ENCODE measurements around the gene FCRL6. TPM values are rescaled to one million over a fixed set of nuclear protein-coding genes. Genes with fewer than 3 reads are reported as not detected.

Gene FCRL6
- under 1 TPM in 1 of 4 donors, not detected in 3; 0.45 TPM for total RNA-seq

GRCh38 chr1:159802111-159802510, at the start of gene FCRL6:
FCRL6 (plus strand) TSS chr1:159802360; CDS start chr1:159802425, 65 bp downstream.
- Histone ChIP-seq H3K9me3 (no peaks in the 10 kb centered on the region), H3K36me3 (no peaks in the 10 kb centered on the region), H3K27me3 (peaks cover 0 to 16% (median 0%) of the 10 kb centered on the region in 4 donors), H3K4me3 (no peak within 1 kb of the TSS), H3K27ac (replicated peaks in 1 of 4) (no peak within 1 kb of the TSS), H3K4me1 (no peaks in the 10 kb centered on the region)
- intact Hi-C loops (cut with DNase I): no loop called here
- TF ChIP-seq EP300 (IDR thresholded peaks at IDR 0.05) (no peak), CTCF (IDR thresholded peaks at IDR 0.05) (no peak), POLR2A (IDR thresholded peaks at IDR 0.05; ENCODE audit: low read depth) (no peak), POLR2AphosphoS5 (IDR thresholded peaks at IDR 0.05) (no peak)
- WGBS: 79% methylated on average over 8 of the region's 8 CpGs
- DNase-seq (ENCODE audit: extremely low spot score): no peak

GRCh38 chr1:159753386-159753785, 48.8 kb upstream of the FCRL6 start:
- WGBS: 67% methylated on average over 4 of the region's 4 CpGs
- no peak for DNase-seq (ENCODE audit: extremely low spot score)
- intact Hi-C loops (cut with DNase I): no loop called here
- H3K4me3 ChIP-seq: no peak overlapping the region
- peak overlapping the region in 3 of 4 donors; percentile 2 to 46 (median 42) for H3K27ac ChIP-seq (replicated peaks in 1 of 4)
- H3K27me3 ChIP-seq: no peaks in the 10 kb centered on the region
- no peaks in the 10 kb centered on the region for H3K36me3 ChIP-seq
- no peak for TF ChIP-seq CTCF (IDR thresholded peaks at IDR 0.05)
- TF ChIP-seq POLR2A (IDR thresholded peaks at IDR 0.05; ENCODE audit: low read depth): no peak
- TF ChIP-seq POLR2AphosphoS5 (IDR thresholded peaks at IDR 0.05): no peak
- TF ChIP-seq EP300 (IDR thresholded peaks at IDR 0.05): no peak
- peaks cover 0 to 4% (median 1%) of the 10 kb centered on the region in 4 donors for H3K4me1 ChIP-seq
- no peaks in the 10 kb centered on the region for H3K9me3 ChIP-seq

- 82% methylated on average over 3 of the region's 3 CpGs for whole genome bisulfite sequencing
- H3K36me3 ChIP-seq: no peaks in the 10 kb centered on the region
- intact Hi-C loops (cut with DNase I): no loop called here
- no peak overlapping the region for H3K27ac ChIP-seq (replicated peaks in 1 of 4)
- DNase-seq (ENCODE audit: extremely low spot score): no peak
- H3K9me3 ChIP-seq: no peaks in the 10 kb centered on the region
- H3K4me1 ChIP-seq: peaks cover 0 to 4% (median 1%) of the 10 kb centered on the region in 4 donors
- H3K27me3 ChIP-seq: no peaks in the 10 kb centered on the region
- TF ChIP-seq EP300 (IDR thresholded peaks at IDR 0.05): no peak
- no peak for TF ChIP-seq POLR2A (IDR thresholded peaks at IDR 0.05; ENCODE audit: low read depth)
- no peak for TF ChIP-seq POLR2AphosphoS5 (IDR thresholded peaks at IDR 0.05)
- no peak for TF ChIP-seq CTCF (IDR thresholded peaks at IDR 0.05)
- H3K4me3 ChIP-seq: no peak overlapping the region
Observed at GRCh38 chr1:159755451-159756007, 46.6 kb upstream of the FCRL6 start.

GRCh38 chr1:159756397-159756796, 45.8 kb upstream of the FCRL6 start:
- no peaks in the 10 kb centered on the region for H3K9me3 ChIP-seq
- H3K27ac ChIP-seq (replicated peaks in 1 of 4): no peak overlapping the region
- H3K36me3 ChIP-seq: no peaks in the 10 kb centered on the region
- DNase-seq (ENCODE audit: extremely low spot score): no peak
- H3K27me3 ChIP-seq: no peaks in the 10 kb centered on the region
- H3K4me3 ChIP-seq: no peak overlapping the region
- H3K4me1 ChIP-seq: peaks cover 0 to 4% (median 1%) of the 10 kb centered on the region in 4 donors
- intact Hi-C loops (cut with DNase I): no loop called here
- TF ChIP-seq CTCF (IDR thresholded peaks at IDR 0.05) (no peak), EP300 (IDR thresholded peaks at IDR 0.05) (no peak), POLR2AphosphoS5 (IDR thresholded peaks at IDR 0.05) (no peak), POLR2A (IDR thresholded peaks at IDR 0.05; ENCODE audit: low read depth) (no peak)

- TF ChIP-seq CTCF (IDR thresholded peaks at IDR 0.05) (no peak), POLR2A (IDR thresholded peaks at IDR 0.05; ENCODE audit: low read depth) (no peak), EP300 (IDR thresholded peaks at IDR 0.05) (no peak), POLR2AphosphoS5 (IDR thresholded peaks at IDR 0.05) (no peak)
- intact Hi-C loops (cut with DNase I): no loop called here
- H3K9me3 ChIP-seq: no peaks in the 10 kb centered on the region
- DNase-seq (ENCODE audit: extremely low spot score): no peak
- peaks cover 0 to 7% (median 0%) of the 10 kb centered on the region in 4 donors for H3K27me3 ChIP-seq
- H3K4me3 ChIP-seq: no peak overlapping the region
- H3K27ac ChIP-seq (replicated peaks in 1 of 4): no peak overlapping the region
- WGBS: 50% methylated on average over 1 of the region's 1 CpG
- no peaks in the 10 kb centered on the region for H3K36me3 ChIP-seq
- no peaks in the 10 kb centered on the region for H3K4me1 ChIP-seq
Observed at GRCh38 chr1:159763686-159764085, 38.5 kb upstream of the FCRL6 start.
